IMR-90 (cell line): ENCODE data around the gene TCF19.

Source experiments
- CTCF ChIP-seq: conservative IDR thresholded peaks from 2 replicates; pipeline ENCODE4 v1.5.1; 2012; ENCODE audit warnings: mild to moderate bottlenecking, low read depth, low read length, improper control_type of control experiment
- FOS ChIP-seq: fragments of 150-350 bp; IDR thresholded peaks from 2 replicates; pipeline ENCODE4 v1.6.1; 2016; ENCODE audit warnings: low read depth, low read length
- MAFK ChIP-seq: IDR thresholded peaks from 2 replicates; pipeline ENCODE4 v1.6.1; 2012; ENCODE audit warnings: low read depth, low read length, improper control_type of control experiment
- POLR2A ChIP-seq: IDR thresholded peaks from 2 replicates; pipeline ENCODE4 v1.6.1; 2012; ENCODE audit warnings: mild to moderate bottlenecking, low read depth, low read length
- RAD21 ChIP-seq: IDR thresholded peaks from 2 replicates; pipeline ENCODE4 v1.6.1; 2012; ENCODE audit warnings: low read length, improper control_type of control experiment
- RFX5 ChIP-seq: IDR thresholded peaks from 2 replicates; pipeline ENCODE4 v1.8.0; 2012; ENCODE audit warnings: low read depth, mild to moderate bottlenecking, low read length, moderate library complexity
- USF2 ChIP-seq: fragments of 150-350 bp; IDR thresholded peaks from 2 replicates; pipeline ENCODE4 v1.6.1; 2017; ENCODE audit warnings: mild to moderate bottlenecking, antibody characterized with exemption, low read length, low read depth

- no peak for TF ChIP-seq FOS
- no peak for TF ChIP-seq CTCF
- TF ChIP-seq RAD21: no peak
- no peak for TF ChIP-seq POLR2A
- no peak for TF ChIP-seq MAFK
- TF ChIP-seq RFX5: no peak
- no peak for TF ChIP-seq USF2
Measured at GRCh38 chr6:31138982-31139381, 19.4 kb upstream of the TCF19 start, which contains the start of gene PSORS1C2.
